Mammary epithelial cell (primary cell): ENCODE results near the gene SNX18.

Experiments
- EZH2 ChIP-seq: IDR thresholded peaks from 2 replicates; pipeline ENCODE4 v1.6.1; 2012; ENCODE audit warnings: low read length, inconsistent platforms, borderline replicate concordance
- TF ChIP-seq, protein P1 (sequence below), 2 donors: IDR thresholded peaks in 1 of 2; conservative IDR thresholded peaks in 1 of 2; 2 replicates each; pipeline ENCODE4 v1.5.1; 2011 to 2012; ENCODE audit warnings: inconsistent platforms in 2 of 2, low read length in 2 of 2, mild to moderate bottlenecking in 2 of 2, control low read depth in 1 of 2, low read depth in 1 of 2; ENCODE audit not compliant: insufficient read depth in 1 of 2; ENCODE audit errors: extremely low read depth in 1 of 2

DNA sequence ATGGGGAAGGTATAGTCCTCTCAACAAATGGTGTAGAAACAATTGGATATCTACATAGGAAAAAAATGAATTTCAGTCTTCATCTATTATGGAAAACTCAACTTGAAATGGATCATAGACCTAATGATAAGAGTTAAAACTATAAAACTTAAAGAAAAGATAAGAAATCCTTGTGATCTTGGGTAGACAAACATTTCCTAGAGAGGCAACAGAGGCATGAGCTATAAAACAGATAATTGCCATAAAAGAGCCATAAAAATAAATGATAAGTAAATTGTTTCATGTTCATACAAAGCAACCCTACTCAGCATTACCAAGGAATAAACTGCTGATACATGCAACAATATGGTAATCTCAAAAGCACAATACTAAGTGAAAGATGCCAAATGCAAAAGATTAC is 76.2 kb downstream of the SNX18 start:
- TF ChIP-seq, protein P1, sequence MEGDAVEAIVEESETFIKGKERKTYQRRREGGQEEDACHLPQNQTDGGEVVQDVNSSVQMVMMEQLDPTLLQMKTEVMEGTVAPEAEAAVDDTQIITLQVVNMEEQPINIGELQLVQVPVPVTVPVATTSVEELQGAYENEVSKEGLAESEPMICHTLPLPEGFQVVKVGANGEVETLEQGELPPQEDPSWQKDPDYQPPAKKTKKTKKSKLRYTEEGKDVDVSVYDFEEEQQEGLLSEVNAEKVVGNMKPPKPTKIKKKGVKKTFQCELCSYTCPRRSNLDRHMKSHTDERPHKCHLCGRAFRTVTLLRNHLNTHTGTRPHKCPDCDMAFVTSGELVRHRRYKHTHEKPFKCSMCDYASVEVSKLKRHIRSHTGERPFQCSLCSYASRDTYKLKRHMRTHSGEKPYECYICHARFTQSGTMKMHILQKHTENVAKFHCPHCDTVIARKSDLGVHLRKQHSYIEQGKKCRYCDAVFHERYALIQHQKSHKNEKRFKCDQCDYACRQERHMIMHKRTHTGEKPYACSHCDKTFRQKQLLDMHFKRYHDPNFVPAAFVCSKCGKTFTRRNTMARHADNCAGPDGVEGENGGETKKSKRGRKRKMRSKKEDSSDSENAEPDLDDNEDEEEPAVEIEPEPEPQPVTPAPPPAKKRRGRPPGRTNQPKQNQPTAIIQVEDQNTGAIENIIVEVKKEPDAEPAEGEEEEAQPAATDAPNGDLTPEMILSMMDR (conservative IDR thresholded peaks at IDR 0.05 in 1 of 2, IDR thresholded peaks at IDR 0.05 in 1 of 2; ENCODE audit: extremely low read depth in 1 of 2, insufficient read depth in 1 of 2, low read depth in 1 of 2, low read length in 2 of 2), result no peak
- no peak for TF ChIP-seq EZH2
